Measurements from ENCODE around the gene BCAS3. TPM values are rescaled to one million over a fixed set of nuclear protein-coding genes. Genes with fewer than 3 reads are reported as not detected.

BCAS3 gene
- total RNA-seq, 1 experiment from 2014 or later: 26.3 TPM

DNA sequence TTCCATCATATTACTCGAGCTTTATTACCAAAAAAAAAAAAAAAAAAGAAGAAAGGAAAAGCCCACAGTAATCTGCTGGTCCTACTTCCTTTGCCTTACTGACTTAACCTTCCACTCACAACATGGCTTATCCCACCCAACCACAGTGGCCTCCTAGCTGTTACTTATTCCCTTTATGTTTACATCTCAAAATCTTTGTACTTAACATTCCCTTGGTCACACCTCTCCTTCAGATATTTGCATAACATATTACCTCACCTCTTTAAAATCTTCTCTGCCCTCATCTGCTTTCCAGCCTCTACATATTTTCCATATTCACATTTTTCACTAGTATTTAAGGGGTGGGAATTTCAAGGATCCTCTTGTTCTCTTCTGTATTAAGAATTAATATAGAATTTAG, 395.0 kb downstream of the BCAS3 start:
- Histone ChIP-seq H3K9me3 (ENCODE audit: control insufficient read depth in 1 of 2, insufficient read depth in 1 of 2, low read depth in 1 of 2, low read length in 2 of 2) (no peaks in the 10 kb centered on the region), H3K9ac (ENCODE audit: low read length) (no peak overlapping the region), H3K4me1 (ENCODE audit: control insufficient read depth in 1 of 2, insufficient read depth in 2 of 2, low read length in 2 of 2) (no peaks in the 10 kb centered on the region), H3K79me2 (ENCODE audit: insufficient read depth, low read length) (no peaks in the 10 kb centered on the region), H3K4me3 (replicated peaks in 1 of 2; ENCODE audit: low read depth in 1 of 2, low read length in 2 of 2) (no peak overlapping the region), H2AFZ (ENCODE audit: low read depth, low read length, poor library complexity, severe bottlenecking) (no peak overlapping the region), H3K27me3 (ENCODE audit: insufficient read depth, low read length) (no peaks in the 10 kb centered on the region), H3K4me2 (ENCODE audit: low read length) (no peak overlapping the region), H4K20me1 (ENCODE audit: insufficient read depth) (no peaks in the 10 kb centered on the region), H3K27ac (ENCODE audit: low read depth, low read length) (no peak overlapping the region), H3K36me3 (ENCODE audit: control insufficient read depth in 1 of 2, insufficient read depth in 2 of 2, low read length in 2 of 2) (no peaks in the 10 kb centered on the region), H3K9me2 (ENCODE audit: insufficient read depth) (no peaks in the 10 kb centered on the region)
- ATAC-seq (no peak), DNase-seq (ENCODE audit: low read depth, low spot score) (no peak)
- POLR2A ChIA-PET: no interaction called here
- intact Hi-C loops (cut with micrococcal nuclease): no loop called here
- RAD21 ChIA-PET (ENCODE audit: low non-redundant PET in 1 of 2, low total read pairs in 2 of 2, uncharacterized antibody in 2 of 2, unreplicated experiment in 2 of 2): no interaction called here
- no peak for TF ChIP-seq POLR2AphosphoS5 (IDR thresholded peaks at IDR 0.05; ENCODE audit: low read depth, low read length)
- TF ChIP-seq, protein P1, sequence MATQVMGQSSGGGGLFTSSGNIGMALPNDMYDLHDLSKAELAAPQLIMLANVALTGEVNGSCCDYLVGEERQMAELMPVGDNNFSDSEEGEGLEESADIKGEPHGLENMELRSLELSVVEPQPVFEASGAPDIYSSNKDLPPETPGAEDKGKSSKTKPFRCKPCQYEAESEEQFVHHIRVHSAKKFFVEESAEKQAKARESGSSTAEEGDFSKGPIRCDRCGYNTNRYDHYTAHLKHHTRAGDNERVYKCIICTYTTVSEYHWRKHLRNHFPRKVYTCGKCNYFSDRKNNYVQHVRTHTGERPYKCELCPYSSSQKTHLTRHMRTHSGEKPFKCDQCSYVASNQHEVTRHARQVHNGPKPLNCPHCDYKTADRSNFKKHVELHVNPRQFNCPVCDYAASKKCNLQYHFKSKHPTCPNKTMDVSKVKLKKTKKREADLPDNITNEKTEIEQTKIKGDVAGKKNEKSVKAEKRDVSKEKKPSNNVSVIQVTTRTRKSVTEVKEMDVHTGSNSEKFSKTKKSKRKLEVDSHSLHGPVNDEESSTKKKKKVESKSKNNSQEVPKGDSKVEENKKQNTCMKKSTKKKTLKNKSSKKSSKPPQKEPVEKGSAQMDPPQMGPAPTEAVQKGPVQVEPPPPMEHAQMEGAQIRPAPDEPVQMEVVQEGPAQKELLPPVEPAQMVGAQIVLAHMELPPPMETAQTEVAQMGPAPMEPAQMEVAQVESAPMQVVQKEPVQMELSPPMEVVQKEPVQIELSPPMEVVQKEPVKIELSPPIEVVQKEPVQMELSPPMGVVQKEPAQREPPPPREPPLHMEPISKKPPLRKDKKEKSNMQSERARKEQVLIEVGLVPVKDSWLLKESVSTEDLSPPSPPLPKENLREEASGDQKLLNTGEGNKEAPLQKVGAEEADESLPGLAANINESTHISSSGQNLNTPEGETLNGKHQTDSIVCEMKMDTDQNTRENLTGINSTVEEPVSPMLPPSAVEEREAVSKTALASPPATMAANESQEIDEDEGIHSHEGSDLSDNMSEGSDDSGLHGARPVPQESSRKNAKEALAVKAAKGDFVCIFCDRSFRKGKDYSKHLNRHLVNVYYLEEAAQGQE (IDR thresholded peaks at IDR 0.05; ENCODE audit: low read depth): no peak
- BruUV-seq (replicated peaks): no TSS peak
- CTCF ChIA-PET: no interaction called here

DNA sequence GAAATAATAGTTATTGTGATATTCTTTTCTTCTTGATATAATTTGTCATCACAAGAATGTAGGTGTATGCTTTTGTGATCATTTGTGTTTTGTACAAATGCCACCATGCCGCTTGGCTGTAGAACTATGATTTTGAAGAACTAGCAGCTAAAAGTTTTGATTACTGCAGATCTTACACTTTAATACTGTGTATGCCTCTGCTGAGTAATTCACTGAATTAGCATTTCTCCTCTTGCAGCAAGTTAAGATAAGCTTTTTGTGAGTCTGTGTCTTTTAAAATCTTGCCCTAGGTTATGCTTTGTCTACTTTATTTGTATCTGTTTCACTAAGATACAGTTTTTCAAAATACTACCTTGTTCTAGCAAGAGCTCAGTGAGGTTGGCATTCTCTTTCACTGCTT, 395.5 kb downstream of the BCAS3 start:
- Histone ChIP-seq H3K4me1 (ENCODE audit: control insufficient read depth in 1 of 2, insufficient read depth in 2 of 2, low read length in 2 of 2) (no peaks in the 10 kb centered on the region), H3K9me3 (ENCODE audit: control insufficient read depth in 1 of 2, insufficient read depth in 1 of 2, low read depth in 1 of 2, low read length in 2 of 2) (no peaks in the 10 kb centered on the region), H3K79me2 (ENCODE audit: insufficient read depth, low read length) (no peaks in the 10 kb centered on the region), H3K9me2 (ENCODE audit: insufficient read depth) (no peaks in the 10 kb centered on the region), H3K9ac (ENCODE audit: low read length) (no peak overlapping the region), H3K4me3 (replicated peaks in 1 of 2; ENCODE audit: low read depth in 1 of 2, low read length in 2 of 2) (no peak overlapping the region), H4K20me1 (ENCODE audit: insufficient read depth) (no peaks in the 10 kb centered on the region), H3K27me3 (ENCODE audit: insufficient read depth, low read length) (no peaks in the 10 kb centered on the region), H3K36me3 (ENCODE audit: control insufficient read depth in 1 of 2, insufficient read depth in 2 of 2, low read length in 2 of 2) (no peaks in the 10 kb centered on the region), H3K27ac (ENCODE audit: low read depth, low read length) (no peak overlapping the region), H3K4me2 (ENCODE audit: low read length) (no peak overlapping the region), H2AFZ (ENCODE audit: low read depth, low read length, poor library complexity, severe bottlenecking) (no peak overlapping the region)
- DNase-seq (ENCODE audit: low read depth, low spot score): no peak
- no peak for ATAC-seq
- CTCF ChIA-PET: no interaction called here
- BruUV-seq (replicated peaks): no TSS peak
- RAD21 ChIA-PET (ENCODE audit: low non-redundant PET in 1 of 2, low total read pairs in 2 of 2, uncharacterized antibody in 2 of 2, unreplicated experiment in 2 of 2): no interaction called here
- no peak for TF ChIP-seq EGR1 (IDR thresholded peaks at IDR 0.05; ENCODE audit: low read depth)
- TF ChIP-seq CEBPB (IDR thresholded peaks at IDR 0.05; ENCODE audit: low read depth): no peak
- no peak for TF ChIP-seq CBX3 (IDR thresholded peaks at IDR 0.05; ENCODE audit: low read depth)
- no peak for TF ChIP-seq FOSL1 (IDR thresholded peaks at IDR 0.05; ENCODE audit: low read depth)
- no peak for TF ChIP-seq POLR2AphosphoS5 (IDR thresholded peaks at IDR 0.05; ENCODE audit: low read depth, low read length)
- intact Hi-C loops (cut with micrococcal nuclease): no loop called here
- POLR2A ChIA-PET: no interaction called here

Data from HCT116 (cell line).